Testis (tissue), 2 donors: ENCODE results near the gene HHIPL1.

Source experiments
- CTCF ChIP-seq, 3 experiments: fragments of 450-650 bp in 2 of 3; fragments of 200-600 bp in 1 of 3; sonication (generic) in 1 of 3; IDR thresholded peaks; one replicate each; pipeline ENCODE4 v1.5.1; 2016 to 2019; ENCODE audit warnings: antibody characterized with exemption in 3 of 3, mild to moderate bottlenecking in 2 of 3, moderate library complexity in 1 of 3
- POLR2A ChIP-seq: fragments of 450-650 bp; IDR thresholded peaks from one replicate; pipeline ENCODE4 v1.6.1; 2017; ENCODE audit warnings: antibody characterized with exemption, mild to moderate bottlenecking, moderate library complexity

GRCh38 chr14:99716091-99716849 lies 71.3 kb downstream of the HHIPL1 start:
- no peak for TF ChIP-seq CTCF (IDR thresholded peaks at IDR 0.05)
- TF ChIP-seq POLR2A = no peak
